ENCODE data around the gene ABI2. TPM values are rescaled to one million over a fixed set of nuclear protein-coding genes. Genes with fewer than 3 reads are reported as not detected.
"Not testable (repeated sequence)": the region's sequence is repeated elsewhere in the genome, so short reads cannot be mapped to it uniquely, and the experiment has no call there.

Gene ABI2
- total RNA-seq, 1 donor from 2014 or later, result 31.7 TPM

- H3K9me3 ChIP-seq, result no peaks in the 10 kb centered on the region
- TF ChIP-seq CTCF (IDR thresholded peaks at IDR 0.05) (no peak), POLR2A (IDR thresholded peaks at IDR 0.05) (no peak), POLR2AphosphoS5 (IDR thresholded peaks at IDR 0.05; ENCODE audit: insufficient read depth in 1 of 2, low read depth in 1 of 2) (no peak)
- no peak for DNase-seq (ENCODE audit: extremely low spot score in 2 of 2)
- no peaks in the 10 kb centered on the region for H3K36me3 ChIP-seq
- H3K27me3 ChIP-seq, result no peaks in the 10 kb centered on the region
- H3K4me1 ChIP-seq, result peaks cover 8% of the 10 kb centered on the region
- no peak overlapping the region for H3K27ac ChIP-seq
- H3K4me3 ChIP-seq, result no peak overlapping the region
- intact Hi-C loops (cut with DNase I), result no loop called here
Observed at GRCh38 chr2:203427061-203427460, 98.9 kb downstream of the ABI2 start.

- H3K27ac ChIP-seq; H3K4me1 ChIP-seq; H3K9me3 ChIP-seq; H3K4me3 ChIP-seq; intact Hi-C loops (cut with DNase I); H3K36me3 ChIP-seq; H3K27me3 ChIP-seq; DNase-seq (ENCODE audit: extremely low spot score in 2 of 2): not testable (repeated sequence)
Observed at GRCh38 chr2:203429643-203430042, 101.4 kb downstream of the ABI2 start.

- peaks cover 0 to 8% of the 10 kb centered on the region in 2 donors for H3K36me3 ChIP-seq
- TF ChIP-seq POLR2AphosphoS5 (IDR thresholded peaks at IDR 0.05; ENCODE audit: insufficient read depth in 1 of 2, low read depth in 1 of 2) (no peak), POLR2A (IDR thresholded peaks at IDR 0.05) (no peak), CTCF (IDR thresholded peaks at IDR 0.05) (no peak)
- H3K4me1 ChIP-seq, result peaks cover 8% of the 10 kb centered on the region
- H3K27me3 ChIP-seq, result no peaks in the 10 kb centered on the region
- intact Hi-C loops (cut with DNase I), result no loop called here
- no peak overlapping the region for H3K4me3 ChIP-seq
- H3K9me3 ChIP-seq, result no peaks in the 10 kb centered on the region
- H3K27ac ChIP-seq, result no peak overlapping the region
- DNase-seq (ENCODE audit: extremely low spot score in 2 of 2), result no peak
Observed at GRCh38 chr2:203431391-203432185, 103.4 kb downstream of the ABI2 start.

GRCh38 chr2:203432811-203433210 is 104.6 kb downstream of the ABI2 start:
- intact Hi-C loops (cut with DNase I), result no loop called here
- Histone ChIP-seq H3K27ac (no peak overlapping the region), H3K27me3 (no peaks in the 10 kb centered on the region), H3K4me3 (no peak overlapping the region), H3K4me1 (peaks cover 8% of the 10 kb centered on the region), H3K9me3 (no peaks in the 10 kb centered on the region), H3K36me3 (peaks cover 0 to 8% of the 10 kb centered on the region in 2 donors)
- DNase-seq (ENCODE audit: extremely low spot score in 2 of 2), result no peak
- TF ChIP-seq POLR2AphosphoS5 (IDR thresholded peaks at IDR 0.05; ENCODE audit: insufficient read depth in 1 of 2, low read depth in 1 of 2), result no peak
- no peak for TF ChIP-seq CTCF (IDR thresholded peaks at IDR 0.05)
- TF ChIP-seq POLR2A (IDR thresholded peaks at IDR 0.05), result no peak

DNA sequence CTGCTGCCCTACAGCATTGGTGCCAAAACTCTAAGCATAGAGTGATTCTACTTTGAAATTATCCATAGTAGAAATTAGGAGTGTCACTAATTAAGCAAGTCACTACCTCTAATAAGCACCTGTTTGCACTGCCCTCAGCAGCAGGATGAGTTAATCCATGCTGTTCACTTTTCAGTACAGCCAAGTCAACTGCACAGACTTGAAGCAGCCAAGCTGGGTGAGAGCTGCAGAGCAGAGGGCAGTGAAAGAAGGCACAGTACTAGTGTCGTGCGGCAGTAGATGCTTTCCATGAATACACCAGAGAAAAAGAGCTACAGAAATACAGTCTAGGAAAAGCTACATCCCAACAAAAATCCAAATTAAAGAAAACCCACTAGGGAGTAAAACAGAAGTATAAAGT is 108.3 kb downstream of the ABI2 start:
- Histone ChIP-seq H3K27ac (no peak overlapping the region), H3K27me3 (no peaks in the 10 kb centered on the region), H3K36me3 (peaks cover 0 to 25% of the 10 kb centered on the region in 2 donors), H3K4me1 (no peaks in the 10 kb centered on the region), H3K4me3 (no peak overlapping the region), H3K9me3 (no peaks in the 10 kb centered on the region)
- DNase-seq (ENCODE audit: extremely low spot score in 2 of 2), result no peak
- TF ChIP-seq CTCF (IDR thresholded peaks at IDR 0.05), result no peak
- no peak for TF ChIP-seq POLR2A (IDR thresholded peaks at IDR 0.05)
- no peak for TF ChIP-seq POLR2AphosphoS5 (IDR thresholded peaks at IDR 0.05; ENCODE audit: insufficient read depth in 1 of 2, low read depth in 1 of 2)
- intact Hi-C loops (cut with DNase I), result no loop called here

Data from vagina (tissue), 2 donors.